HAP-1 (cell line): Measurements from ENCODE around the gene MUSTN1.

ENCODE experiments used
- DNase-seq, 2 experiments: peaks; one replicate each; pipeline ENCODE4 v3.0.0-alpha.2; 2016 to 2020; ENCODE audit warnings: low spot score in 2 of 2
- H3K27me3 ChIP-seq: fragments of 250-450 bp; sonication (Bioruptor Pico); 2 replicates; pipeline ENCODE4 v1.5.1; 2020; ENCODE audit warnings: low read depth, mild to moderate bottlenecking, moderate library complexity
- H3K36me3 ChIP-seq: fragments of 250-450 bp; sonication (Bioruptor Pico); replicated peaks from 2 replicates; pipeline ENCODE4 v1.5.1; 2020; ENCODE audit warnings: mild to moderate bottlenecking
- H3K4me1 ChIP-seq: fragments of 250-450 bp; sonication (Bioruptor Pico); 2 replicates; pipeline ENCODE4 v1.5.1; 2020; ENCODE audit warnings: mild to moderate bottlenecking
- H3K4me3 ChIP-seq: fragments of 250-450 bp; sonication (Bioruptor Pico); 2 replicates; pipeline ENCODE4 v1.5.1; 2020; ENCODE audit warnings: mild to moderate bottlenecking, moderate library complexity
- H3K9me3 ChIP-seq: fragments of 250-450 bp; sonication (Bioruptor Pico); 2 replicates; pipeline ENCODE4 v1.5.1; 2020; ENCODE audit warnings: mild to moderate bottlenecking, moderate library complexity
- in situ Hi-C: fragments of 300-500 bp; cut with MboI; formaldehyde crosslinking; loops from 3 replicates; pipeline ENCODE4 v1.14.3; 2020; ENCODE audit warnings: low sequenced_read_pairs, inconsistent platforms, mixed read lengths

The MUSTN1 gene

DNA sequence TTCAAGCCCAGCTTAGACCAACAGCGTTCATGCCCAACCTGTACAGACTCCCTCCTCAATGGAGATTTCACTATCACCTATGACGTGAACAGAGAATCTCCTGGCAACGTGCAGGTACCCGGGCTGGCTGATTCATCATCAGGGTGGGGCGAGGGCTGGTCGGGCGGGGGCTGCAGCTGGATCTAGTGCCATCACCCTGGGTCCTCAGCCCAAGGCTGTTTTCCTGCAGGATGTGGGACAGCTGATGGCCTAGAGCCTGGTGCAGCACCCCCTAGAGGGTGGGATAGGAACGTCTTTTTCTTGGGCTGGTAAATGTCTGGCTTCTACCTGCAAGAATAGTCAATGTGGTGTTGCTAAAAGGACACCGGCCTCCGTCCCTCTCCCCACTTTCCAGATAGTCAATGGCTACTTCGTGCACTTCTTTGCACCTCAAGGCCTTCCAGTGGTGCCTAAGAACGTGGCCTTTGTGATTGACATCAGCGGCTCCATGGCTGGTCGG lies 35.8 kb downstream of the MUSTN1 start:
- in situ Hi-C loops, result no loop called here
- Histone ChIP-seq H3K9me3 (no peaks in the 10 kb centered on the region), H3K27me3 (no peaks in the 10 kb centered on the region), H3K4me3 (no peak overlapping the region), H3K4me1 (no peaks in the 10 kb centered on the region), H3K36me3 (no peaks in the 10 kb centered on the region)
- peak; percentile 6 to 56 for DNase-seq

DNA sequence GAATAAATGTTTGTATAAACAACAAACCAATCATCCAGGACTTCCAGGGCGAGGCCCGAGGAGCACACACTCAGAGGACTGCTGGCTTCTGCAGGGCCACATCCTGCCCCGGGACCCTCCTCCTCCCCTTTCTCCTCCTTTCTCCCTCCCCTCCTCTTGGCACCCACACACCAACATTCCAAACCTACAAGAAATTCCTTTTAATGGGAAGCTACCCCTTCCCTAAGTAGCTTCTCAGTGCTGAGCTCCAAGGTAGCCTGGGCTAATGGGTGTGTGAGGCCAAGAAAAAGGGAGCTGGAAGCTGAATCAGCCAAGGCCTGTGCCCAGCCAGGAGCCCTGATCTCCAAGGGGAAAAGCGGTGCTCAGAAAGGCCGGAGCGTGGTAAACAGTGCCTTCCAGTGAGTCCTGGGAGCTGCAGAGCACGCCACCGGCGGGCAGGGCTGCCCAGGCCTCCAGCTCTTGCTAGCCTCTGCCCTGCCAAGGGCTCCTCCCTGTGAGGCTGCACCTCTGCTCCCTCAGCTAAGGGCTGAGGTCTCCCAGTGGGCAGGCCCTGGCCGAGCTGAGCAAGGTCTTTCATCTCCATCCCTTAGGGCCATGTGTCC lies 36.3 kb downstream of the MUSTN1 start:
- H3K27me3 ChIP-seq, result no peaks in the 10 kb centered on the region
- no peak for DNase-seq
- H3K4me1 ChIP-seq, result no peaks in the 10 kb centered on the region
- H3K4me3 ChIP-seq, result no peak overlapping the region
- in situ Hi-C loops, result no loop called here
- H3K9me3 ChIP-seq, result no peaks in the 10 kb centered on the region
- H3K36me3 ChIP-seq, result no peaks in the 10 kb centered on the region

GRCh38 chr3:52796411-52796810 lies 38.4 kb downstream of the MUSTN1 start:
- Histone ChIP-seq H3K9me3 (no peaks in the 10 kb centered on the region), H3K27me3 (no peaks in the 10 kb centered on the region), H3K4me1 (no peaks in the 10 kb centered on the region), H3K36me3 (no peaks in the 10 kb centered on the region), H3K4me3 (no peak overlapping the region)
- no peak for DNase-seq
- in situ Hi-C loops, result no loop called here

- Histone ChIP-seq H3K4me3 (no peak overlapping the region), H3K27me3 (no peaks in the 10 kb centered on the region), H3K9me3 (no peaks in the 10 kb centered on the region), H3K4me1 (no peaks in the 10 kb centered on the region), H3K36me3 (no peaks in the 10 kb centered on the region)
- in situ Hi-C loops, result no loop called here
- no peak for DNase-seq
Measured at GRCh38 chr3:52795298-52795900, 39.4 kb downstream of the MUSTN1 start.

GRCh38 chr3:52794612-52795099 lies 40.2 kb downstream of the MUSTN1 start, which contains the start of gene ITIH3:
Gene ITIH3, plus strand, starts transcription at chr3:52794796. Its CDS starts 8 bp downstream, at chr3:52794804.
- Histone ChIP-seq H3K9me3 (no peaks in the 10 kb centered on the region), H3K36me3 (no peaks in the 10 kb centered on the region), H3K4me1 (no peaks in the 10 kb centered on the region), H3K4me3 (no peak within 1 kb of the TSS), H3K27me3 (no peaks in the 10 kb centered on the region)
- DNase-seq, result no peak
- in situ Hi-C loops, result no loop called here

GRCh38 chr3:52793702-52794611 lies 40.9 kb downstream of the MUSTN1 start:
- Histone ChIP-seq H3K4me3 (no peak overlapping the region), H3K36me3 (no peaks in the 10 kb centered on the region), H3K4me1 (no peaks in the 10 kb centered on the region), H3K9me3 (no peaks in the 10 kb centered on the region), H3K27me3 (no peaks in the 10 kb centered on the region)
- in situ Hi-C loops, result no loop called here
- DNase-seq, result no peak

DNA sequence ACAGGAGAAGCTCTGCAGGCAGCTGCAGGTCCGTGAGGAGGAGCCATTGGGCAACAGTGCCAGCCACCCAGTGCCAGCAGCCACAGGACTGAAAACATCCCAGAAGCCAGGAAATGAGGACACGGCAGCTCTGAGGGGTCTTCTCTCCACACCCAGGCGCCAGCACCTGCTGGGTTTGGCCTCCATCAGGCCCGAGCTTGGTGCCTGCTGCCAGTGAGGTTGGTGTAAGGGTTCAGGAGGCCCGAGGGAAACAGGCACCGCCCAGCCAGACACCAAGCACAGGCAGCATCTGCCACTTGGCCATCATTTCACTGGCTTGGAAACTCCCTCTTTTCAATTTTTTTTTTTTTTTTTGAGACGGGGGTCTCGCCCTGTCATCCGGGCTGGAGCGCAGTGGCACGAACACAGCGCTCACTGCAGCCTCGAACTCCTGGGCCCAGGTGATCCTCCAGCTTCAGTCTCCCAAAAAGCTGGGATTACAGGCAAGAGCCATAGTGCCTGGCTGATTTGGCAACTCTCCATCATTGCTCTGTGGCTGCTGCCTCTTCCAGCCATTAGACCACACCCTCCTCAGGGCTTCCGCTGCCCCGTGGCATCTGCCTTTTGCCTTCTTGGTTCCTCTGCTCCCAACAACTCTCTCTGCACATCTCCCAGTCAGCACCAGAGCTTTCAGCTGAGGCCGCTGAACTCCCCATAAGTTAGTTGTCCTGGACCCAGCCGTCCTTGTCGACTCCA lies 41.7 kb downstream of the MUSTN1 start:
- no peaks in the 10 kb centered on the region for H3K9me3 ChIP-seq
- H3K4me1 ChIP-seq, result no peaks in the 10 kb centered on the region
- DNase-seq, result no peak

GRCh38 chr3:52792413-52792812 lies 42.4 kb downstream of the MUSTN1 start:
- Histone ChIP-seq H3K27me3 (no peaks in the 10 kb centered on the region), H3K9me3 (no peaks in the 10 kb centered on the region), H3K36me3 (no peaks in the 10 kb centered on the region), H3K4me3 (no peak overlapping the region), H3K4me1 (no peaks in the 10 kb centered on the region)
- in situ Hi-C loops, result no loop called here
- no peak for DNase-seq

More for the DNA sequence above, 41.7 kb downstream of the MUSTN1 start:
- Histone ChIP-seq H3K27me3 (no peaks in the 10 kb centered on the region), H3K4me3 (no peak overlapping the region), H3K36me3 (no peaks in the 10 kb centered on the region)
- in situ Hi-C loops, result no loop called here

GRCh38 chr3:52791928-52792327 lies 42.9 kb downstream of the MUSTN1 start:
- no peaks in the 10 kb centered on the region for H3K9me3 ChIP-seq
- no peaks in the 10 kb centered on the region for H3K27me3 ChIP-seq
- DNase-seq, result no peak
- H3K36me3 ChIP-seq, result no peaks in the 10 kb centered on the region
- H3K4me1 ChIP-seq, result no peaks in the 10 kb centered on the region
- in situ Hi-C loops, result no loop called here
- H3K4me3 ChIP-seq, result no peak overlapping the region

- Histone ChIP-seq H3K4me3 (no peak overlapping the region), H3K27me3 (no peaks in the 10 kb centered on the region), H3K36me3 (no peaks in the 10 kb centered on the region), H3K4me1 (no peaks in the 10 kb centered on the region), H3K9me3 (no peaks in the 10 kb centered on the region)
- DNase-seq, result no peak
- in situ Hi-C loops, result no loop called here
Measured at GRCh38 chr3:52791366-52791765, 43.5 kb downstream of the MUSTN1 start.

DNA sequence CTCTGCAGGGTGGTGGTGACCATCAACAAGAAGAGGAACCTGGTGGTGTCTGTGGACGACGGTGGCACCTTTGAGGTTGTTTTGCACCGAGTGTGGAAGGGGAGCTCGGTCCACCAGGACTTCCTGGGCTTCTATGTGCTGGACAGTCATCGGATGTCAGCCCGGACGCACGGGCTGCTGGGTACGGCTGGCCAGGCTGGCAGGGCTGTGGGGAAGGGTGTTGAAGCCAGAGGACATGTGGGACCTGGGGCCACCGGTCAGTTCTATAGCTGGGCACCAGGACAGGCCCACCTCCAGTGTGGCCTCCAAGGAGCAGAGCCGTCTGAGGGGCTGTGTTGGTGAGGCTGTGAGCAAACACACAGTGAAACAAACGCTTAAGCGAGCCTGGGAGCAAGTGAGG lies 44.1 kb downstream of the MUSTN1 start:
- DNase-seq, result no peak
- Histone ChIP-seq H3K27me3 (no peaks in the 10 kb centered on the region), H3K36me3 (no peaks in the 10 kb centered on the region), H3K4me1 (no peaks in the 10 kb centered on the region), H3K4me3 (no peak overlapping the region), H3K9me3 (no peaks in the 10 kb centered on the region)
- in situ Hi-C loops, result no loop called here

- Histone ChIP-seq H3K36me3 (no peaks in the 10 kb centered on the region), H3K27me3 (no peaks in the 10 kb centered on the region), H3K4me1 (no peaks in the 10 kb centered on the region), H3K4me3 (no peak overlapping the region), H3K9me3 (no peaks in the 10 kb centered on the region)
- in situ Hi-C loops, result no loop called here
- DNase-seq, result no peak
Measured at GRCh38 chr3:52790337-52790736, 44.5 kb downstream of the MUSTN1 start.

- in situ Hi-C loops, result no loop called here
- DNase-seq, result no peak
Measured at GRCh38 chr3:52789746-52790040, 45.1 kb downstream of the MUSTN1 start.

More at GRCh38 chr3:52789746-52790040, 45.1 kb downstream of the MUSTN1 start:
- Histone ChIP-seq H3K4me1 (no peaks in the 10 kb centered on the region), H3K4me3 (no peak overlapping the region), H3K9me3 (no peaks in the 10 kb centered on the region), H3K27me3 (no peaks in the 10 kb centered on the region), H3K36me3 (no peaks in the 10 kb centered on the region)
